K562 (cell line): ENCODE measurements around the gene EIF4G2. TPM values are rescaled to one million over a fixed set of nuclear protein-coding genes. Genes with fewer than 3 reads are reported as not detected.

ENCODE experiments used
- HBP1 ChIP-seq: fragments of 450-650 bp; formaldehyde crosslinking; IDR thresholded peaks from 2 replicates; pipeline ENCODE4 v1.4.0; 2022; ENCODE audit warnings: missing genetic modification characterization
- HEY1 ChIP-seq: fragments of 250-450 bp; sonication (Bioruptor Pico); IDR thresholded peaks from 2 replicates; pipeline ENCODE4 v1.5.0; 2020; ENCODE audit warnings: mild to moderate bottlenecking, moderate library complexity, borderline replicate concordance
- HOXB6 ChIP-seq: fragments of 250-450 bp; sonication (Bioruptor Pico); IDR thresholded peaks from 2 replicates; pipeline ENCODE4 v1.5.1; 2022; ENCODE audit warnings: mild to moderate bottlenecking, borderline replicate concordance
- MCM5 ChIP-seq: fragments of 450-650 bp; IDR thresholded peaks from 2 replicates; pipeline ENCODE4 v1.6.1; 2016; ENCODE audit warnings: low read depth
- MECOM ChIP-seq: fragments of 250-450 bp; sonication (Bioruptor Pico); IDR thresholded peaks from 2 replicates; pipeline ENCODE4 v1.8.0; 2022; ENCODE audit warnings: inconsistent platforms
- MXI1 ChIP-seq: IDR thresholded peaks from 2 replicates; pipeline ENCODE4 v1.6.1; 2011; ENCODE audit warnings: low read depth, mild to moderate bottlenecking, improper control_type of control experiment, low read length
- NCOA4 ChIP-seq: fragments of 450-650 bp; IDR thresholded peaks from 2 replicates; pipeline ENCODE4 v1.6.1; 2018; ENCODE audit warnings: mild to moderate bottlenecking; ENCODE audit not compliant: partially characterized antibody
- PTRF ChIP-seq: fragments of 450-650 bp; IDR thresholded peaks from 2 replicates; pipeline ENCODE4 v1.6.1; 2016; ENCODE audit warnings: mild to moderate bottlenecking, missing genetic modification characterization, missing compliant biosample characterization
- SMAD4 ChIP-seq: fragments of 250-450 bp; sonication (Bioruptor Pico); conservative IDR thresholded peaks from 2 replicates; pipeline ENCODE4 v1.8.0; 2021; ENCODE audit warnings: inconsistent platforms, mild to moderate bottlenecking, moderate library complexity
- TCF15 ChIP-seq: fragments of 250-450 bp; sonication (Bioruptor Pico); IDR thresholded peaks from 2 replicates; pipeline ENCODE4 v1.8.0; 2022; ENCODE audit warnings: moderate library complexity, mild to moderate bottlenecking, inconsistent platforms
- TFAP4 ChIP-seq: sonication (generic); formaldehyde crosslinking; IDR thresholded peaks from 2 replicates; pipeline ENCODE4 v1.8.0; 2022; ENCODE audit warnings: missing genetic modification reagents, mild to moderate bottlenecking, moderate library complexity, borderline replicate concordance
- TFE3 ChIP-seq: fragments of 450-650 bp; formaldehyde crosslinking; IDR thresholded peaks from 2 replicates; pipeline ENCODE4 v1.4.0; 2020; ENCODE audit warnings: mild to moderate bottlenecking, mixed read lengths
- ZBTB1 ChIP-seq: sonication (generic); formaldehyde crosslinking; IDR thresholded peaks from 2 replicates; pipeline ENCODE4 v1.8.1; 2023; ENCODE audit warnings: missing genetic modification reagents, low read depth, mild to moderate bottlenecking, borderline replicate concordance
- ZBTB11 ChIP-seq, 3 experiments: fragments of 200-800 bp in 1 of 3; fragments of 250-450 bp in 1 of 3; fragments of 450-650 bp in 1 of 3; sonication (Bioruptor Pico) in 1 of 3; sonication (Bioruptor generic) in 1 of 3; formaldehyde crosslinking in 1 of 3; IDR thresholded peaks; 2 replicates each; pipeline versions ENCODE4 v1.6.1 to v1.8.0; 2016 to 2022; ENCODE audit warnings: mild to moderate bottlenecking in 2 of 3, missing genetic modification characterization in 2 of 3, missing compliant biosample characterization in 1 of 3, moderate library complexity in 1 of 3
- ZBTB43 ChIP-seq: sonication (generic); formaldehyde crosslinking; IDR thresholded peaks from 2 replicates; pipeline ENCODE4 v1.8.0; 2023; ENCODE audit warnings: mild to moderate bottlenecking, missing genetic modification reagents
- ZNF143 ChIP-seq: sonication (generic); formaldehyde crosslinking; IDR thresholded peaks from 2 replicates; pipeline ENCODE4 v1.9.0; 2022; ENCODE audit warnings: mild to moderate bottlenecking, missing genetic modification reagents
- ZNF75A ChIP-seq: fragments of 450-650 bp; formaldehyde crosslinking; IDR thresholded peaks from 2 replicates; pipeline ENCODE4 v1.4.0; 2020; ENCODE audit warnings: mild to moderate bottlenecking
- polyA plus RNA-seq, 8 experiments: library from polyadenylated mRNA; depleted of rRNA in 4 of 8; stranded (reverse) in 5 of 8; unstranded in 3 of 8; fragments of >200 nt; fragmentation: Nextera tagmentation in 2 of 8; fragmentation: Illumina TruSeq in 1 of 8; extraction: Ambion mirVana in 2 of 8; extraction: Trizol in 1 of 8; gene quantifications; 2 replicates each; pipeline versions ENCODE4 v1.2.1 to v1.2.3, GENCODE V29; 2011 to 2014; ENCODE audit warnings: inconsistent platforms in 1 of 8, missing spikeins in 1 of 8
- total RNA-seq, 7 experiments: library from RNA; depleted of rRNA in 6 of 7; stranded (reverse); fragments of >200 nt in 6 of 7; fragmentation: Illumina TruSeq in 2 of 7; extraction: Trizol in 2 of 7; gene quantifications; 2 replicates each; pipeline versions ENCODE4 v1.2.1 to v1.2.3, GENCODE V29; 2011 to 2021; ENCODE audit warnings: low replicate concordance in 1 of 7

The EIF4G2 gene
- total and polyA plus RNA-seq, 9 of the 15 experiments (the other 6 are each of a cell fraction or from before 2014, with no cell fraction given) = 206 to 790 (median 646) TPM

GRCh38 chr11:10809373-10810160 lies 841 bp upstream of the EIF4G2 start (continued):
- TF ChIP-seq ZBTB43 (CRISPR knock-in tag) = no peak
- TF ChIP-seq HOXB6 (CRISPR knock-in tag) = no peak
- TF ChIP-seq TFAP4 = no peak; the same call in 1 of the 2 replicates
- no peak for TF ChIP-seq TCF15
- no peak for TF ChIP-seq MCM5
- TF ChIP-seq HBP1 = no peak
- TF ChIP-seq HEY1 (CRISPR knock-in tag) = no peak
- TF ChIP-seq ZNF75A (CRISPR knock-in tag) = no peak
- TF ChIP-seq PTRF (tag) = no peak
- no peak for TF ChIP-seq NCOA4
- no peak for TF ChIP-seq MXI1
- 0 out of 2 replicates have a peak, but pooled peaks have one; percentile 4 for TF ChIP-seq ZBTB1 (CRISPR knock-in tag)
- TF ChIP-seq MECOM = no peak
- no peak for TF ChIP-seq ZNF143 (CRISPR knock-in tag)
- 0 out of 2 replicates have a peak, but pooled peaks have one; percentile 12 for TF ChIP-seq SMAD4 (CRISPR knock-in tag)
- TF ChIP-seq TFE3 = no peak
- 0 out of 6 replicates have a peak, but pooled peaks of 1 of the 3 experiments have one; percentile 8 for TF ChIP-seq ZBTB11 (CRISPR knock-in tag; IDR thresholded peaks at IDR 0.05)
